Uterus (tissue), 4 donors: Measurements from ENCODE around the gene TBX5. TPM values are rescaled to one million over a fixed set of nuclear protein-coding genes. Genes with fewer than 3 reads are reported as not detected.

ENCODE experiments used
- DNase-seq, 2 donors: peaks; one replicate each; pipeline ENCODE4 v3.0.0-alpha.2; 2019 to 2020
- H3K27ac ChIP-seq, 2 donors: fragments of 200-600 bp; sonication (generic); 1 replicate in 1 of 2; 2 replicates in 1 of 2; pipeline ENCODE4 v1.5.1; 2016 to 2018
- H3K27me3 ChIP-seq, 2 donors: fragments of 200-600 bp; sonication (generic); one replicate each; pipeline ENCODE4 v1.5.1; 2018 to 2019; ENCODE audit warnings: control low read depth in 1 of 2
- H3K36me3 ChIP-seq, 2 donors: fragments of 200-600 bp; sonication (generic); one replicate each; pipeline ENCODE4 v1.5.1; 2019; ENCODE audit warnings: control low read depth in 1 of 2
- H3K4me1 ChIP-seq, 2 donors: fragments of 200-600 bp; sonication (generic); one replicate each; pipeline ENCODE4 v1.5.1; 2018 to 2019; ENCODE audit warnings: control low read depth in 1 of 2
- H3K4me3 ChIP-seq, 2 donors: fragments of 200-600 bp; sonication (generic); 1 replicate in 1 of 2; 2 replicates in 1 of 2; pipeline ENCODE4 v1.5.1; 2018 to 2019; ENCODE audit warnings: mild to moderate bottlenecking in 1 of 2
- H3K9me3 ChIP-seq, 2 donors: fragments of 200-600 bp; sonication (generic); one replicate each; pipeline ENCODE4 v1.5.1; 2019; ENCODE audit warnings: control low read depth in 1 of 2
- POLR2A ChIP-seq, 2 donors: fragments of 450-650 bp; IDR thresholded peaks; one replicate each; pipeline ENCODE4 v1.6.1; 2016; ENCODE audit warnings: antibody characterized with exemption in 2 of 2, mild to moderate bottlenecking in 1 of 2, moderate library complexity in 1 of 2
- intact Hi-C: fragments of 100-400 bp; cut with DNase I; formaldehyde crosslinking; loops from one replicate; pipeline ENCODE4 v1.15.1; 2023; ENCODE audit warnings: low total_unique reads
- total RNA-seq, 4 donors: library from RNA; depleted of rRNA in 3 of 4; stranded (reverse); fragments of >200 nt in 3 of 4; gene quantifications; one replicate each; pipeline versions ENCODE4 v1.1.0 to v1.2.4, GENCODE V29; 2014 to 2023
- TF ChIP-seq, protein P1 (sequence below), 4 experiments: fragments of 200-600 bp in 2 of 4; fragments of 450-650 bp in 2 of 4; sonication (generic) in 2 of 4; IDR thresholded peaks; one replicate each; pipeline ENCODE4 v1.5.1; 2016 to 2019; ENCODE audit warnings: antibody characterized with exemption in 4 of 4, mild to moderate bottlenecking in 2 of 4, moderate library complexity in 1 of 4
- donor health status: DM: yes; HTN: yes; CAD: no.

TBX5 gene
- total RNA-seq, 4 donors from 2014 or later = not detected

DNA sequence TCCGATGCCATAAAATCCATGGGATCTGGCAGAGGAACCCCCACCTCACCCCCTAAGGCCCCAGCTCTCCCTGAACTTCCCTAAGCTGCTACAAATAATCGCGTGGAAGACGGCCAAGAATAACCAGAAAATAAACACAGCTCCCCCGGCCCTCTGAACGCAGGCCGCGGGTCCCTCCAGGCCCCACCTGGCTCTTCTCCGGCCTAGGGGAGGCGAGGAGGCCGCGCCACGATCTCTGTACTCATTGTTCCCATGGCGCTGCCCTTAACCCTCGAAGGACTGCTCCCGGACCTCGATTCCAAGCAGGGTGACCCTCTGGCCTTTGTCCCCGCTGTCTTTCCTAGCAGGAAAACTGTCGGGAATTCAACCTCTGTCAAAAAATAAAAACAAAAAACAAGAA, 33.9 kb upstream of the TBX5 start:
- H3K27ac ChIP-seq = no peak overlapping the region
- peaks cover 0 to 47% of the 10 kb centered on the region in 2 donors for H3K27me3 ChIP-seq
- no peak overlapping the region for H3K4me3 ChIP-seq
- no peaks in the 10 kb centered on the region for H3K4me1 ChIP-seq
- H3K36me3 ChIP-seq = no peaks in the 10 kb centered on the region
- intact Hi-C loops = no loop called here
- H3K9me3 ChIP-seq = no peaks in the 10 kb centered on the region
- no peak for TF ChIP-seq POLR2A (IDR thresholded peaks at IDR 0.05)
- TF ChIP-seq, protein P1, sequence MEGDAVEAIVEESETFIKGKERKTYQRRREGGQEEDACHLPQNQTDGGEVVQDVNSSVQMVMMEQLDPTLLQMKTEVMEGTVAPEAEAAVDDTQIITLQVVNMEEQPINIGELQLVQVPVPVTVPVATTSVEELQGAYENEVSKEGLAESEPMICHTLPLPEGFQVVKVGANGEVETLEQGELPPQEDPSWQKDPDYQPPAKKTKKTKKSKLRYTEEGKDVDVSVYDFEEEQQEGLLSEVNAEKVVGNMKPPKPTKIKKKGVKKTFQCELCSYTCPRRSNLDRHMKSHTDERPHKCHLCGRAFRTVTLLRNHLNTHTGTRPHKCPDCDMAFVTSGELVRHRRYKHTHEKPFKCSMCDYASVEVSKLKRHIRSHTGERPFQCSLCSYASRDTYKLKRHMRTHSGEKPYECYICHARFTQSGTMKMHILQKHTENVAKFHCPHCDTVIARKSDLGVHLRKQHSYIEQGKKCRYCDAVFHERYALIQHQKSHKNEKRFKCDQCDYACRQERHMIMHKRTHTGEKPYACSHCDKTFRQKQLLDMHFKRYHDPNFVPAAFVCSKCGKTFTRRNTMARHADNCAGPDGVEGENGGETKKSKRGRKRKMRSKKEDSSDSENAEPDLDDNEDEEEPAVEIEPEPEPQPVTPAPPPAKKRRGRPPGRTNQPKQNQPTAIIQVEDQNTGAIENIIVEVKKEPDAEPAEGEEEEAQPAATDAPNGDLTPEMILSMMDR (IDR thresholded peaks at IDR 0.05) = no peak
- no peak for DNase-seq

DNA sequence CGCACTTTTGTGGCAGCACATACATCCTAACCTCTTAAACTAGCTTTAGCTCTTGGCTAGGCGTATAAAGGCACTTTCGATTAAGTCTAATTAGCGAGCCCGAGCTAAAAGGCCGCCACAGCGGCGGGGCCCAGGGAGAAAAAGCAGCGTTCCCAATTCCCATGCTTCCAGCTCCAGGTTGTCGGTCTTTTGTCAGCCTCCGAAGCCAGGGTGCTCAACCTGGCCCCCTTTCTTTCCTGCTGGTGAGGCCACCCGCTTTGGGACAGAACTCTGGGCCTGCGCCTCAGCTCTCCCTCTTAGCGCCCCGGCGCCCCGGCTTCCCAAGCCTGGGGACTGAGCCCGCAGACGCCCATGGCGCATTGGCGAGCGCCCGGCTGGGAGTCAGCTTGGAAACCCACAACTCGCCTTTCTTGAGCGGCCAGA, 33.3 kb upstream of the TBX5 start:
- peaks cover 0 to 47% of the 10 kb centered on the region in 2 donors for H3K27me3 ChIP-seq
- intact Hi-C loops = no loop called here
- TF ChIP-seq, protein P1 (IDR thresholded peaks at IDR 0.05) = no peak
- no peak for TF ChIP-seq POLR2A (IDR thresholded peaks at IDR 0.05)
- H3K9me3 ChIP-seq = no peaks in the 10 kb centered on the region
- H3K36me3 ChIP-seq = no peaks in the 10 kb centered on the region
- no peak overlapping the region for H3K27ac ChIP-seq
- no peak for DNase-seq
- H3K4me1 ChIP-seq = no peaks in the 10 kb centered on the region
- no peak overlapping the region for H3K4me3 ChIP-seq

DNA sequence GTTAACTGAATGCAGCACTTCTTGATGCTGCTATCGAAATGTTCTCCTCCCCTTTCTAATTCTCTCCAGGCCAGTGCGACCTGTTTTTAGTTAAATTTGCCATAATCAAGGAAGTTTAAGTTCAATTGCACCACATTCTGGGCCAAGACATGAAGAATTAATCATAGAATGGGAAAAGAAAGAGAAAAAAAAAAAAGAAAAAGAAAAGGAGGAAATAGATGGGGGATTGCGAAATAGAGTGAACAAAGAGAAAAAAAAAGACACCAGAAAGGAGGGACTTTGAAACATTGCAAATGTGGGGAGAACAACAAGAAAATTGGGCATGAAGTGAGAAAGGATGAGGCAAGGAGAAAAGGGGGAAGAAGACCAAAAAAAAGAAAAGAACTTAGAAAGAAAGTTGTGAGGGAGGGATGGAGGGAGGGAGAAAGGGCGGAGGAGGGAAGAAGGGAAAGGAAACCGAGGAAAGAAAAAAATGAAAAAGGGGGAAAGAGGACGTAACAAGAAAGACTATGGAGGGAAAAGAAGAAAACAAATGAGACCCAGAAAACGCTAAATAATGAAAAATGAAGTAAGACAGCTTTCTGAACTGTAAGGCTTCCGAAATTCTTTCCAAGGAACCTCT, 32.8 kb upstream of the TBX5 start:
- Histone ChIP-seq H3K9me3 (no peaks in the 10 kb centered on the region), H3K27me3 (peaks cover 0 to 45% of the 10 kb centered on the region in 2 donors), H3K4me1 (no peaks in the 10 kb centered on the region), H3K27ac (no peak overlapping the region), H3K36me3 (no peaks in the 10 kb centered on the region), H3K4me3 (no peak overlapping the region)
- no peak for DNase-seq
- TF ChIP-seq, protein P1 (IDR thresholded peaks at IDR 0.05) = no peak
- TF ChIP-seq POLR2A (IDR thresholded peaks at IDR 0.05) = no peak
- intact Hi-C loops = no loop called here

DNA sequence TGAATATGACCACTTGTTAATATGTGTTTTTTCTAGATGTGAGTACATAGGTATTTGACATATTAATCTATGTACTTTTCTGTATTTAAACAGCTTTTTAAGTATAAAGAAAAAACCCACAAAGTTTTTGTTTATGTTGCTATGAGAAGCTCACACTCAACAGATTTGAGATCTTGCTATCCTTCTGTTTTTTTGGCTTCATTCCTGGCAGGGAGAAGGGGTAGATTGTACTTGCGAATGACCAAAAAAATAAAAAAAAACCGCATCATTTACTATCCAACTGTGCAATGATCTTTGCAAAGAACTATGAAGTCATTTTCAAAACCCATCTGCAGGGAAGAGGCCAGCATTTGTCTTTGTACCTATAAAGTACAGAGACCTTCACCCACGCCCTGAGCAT, 28.4 kb upstream of the TBX5 start:
- H3K4me3 ChIP-seq = no peak overlapping the region
- peaks cover 0 to 17% of the 10 kb centered on the region in 2 donors for H3K27me3 ChIP-seq
- H3K4me1 ChIP-seq = no peaks in the 10 kb centered on the region
- no peak for DNase-seq
- no peaks in the 10 kb centered on the region for H3K9me3 ChIP-seq
- TF ChIP-seq, protein P1 (IDR thresholded peaks at IDR 0.05) = no peak
- no peak for TF ChIP-seq POLR2A (IDR thresholded peaks at IDR 0.05)
- intact Hi-C loops = no loop called here
- H3K36me3 ChIP-seq = no peaks in the 10 kb centered on the region
- no peak overlapping the region for H3K27ac ChIP-seq

DNA sequence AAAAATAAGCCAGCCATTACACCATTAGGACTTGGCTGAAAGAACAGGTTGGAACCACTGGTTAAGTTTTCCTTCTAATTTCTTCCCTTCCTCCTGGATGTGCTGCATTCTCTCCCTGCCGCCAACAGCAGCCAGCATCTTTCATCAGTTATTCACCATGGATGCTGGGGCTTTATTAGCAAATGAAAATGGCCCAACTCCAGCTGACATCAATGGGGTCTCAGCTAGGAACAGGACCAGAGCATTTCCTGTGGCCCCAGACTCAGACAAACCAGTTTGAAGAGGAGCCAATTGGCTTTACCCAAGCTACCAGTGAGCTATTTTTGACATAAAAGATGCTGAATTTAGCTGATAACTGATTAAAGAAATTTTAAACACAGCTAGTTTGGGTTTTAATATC, 26.0 kb upstream of the TBX5 start:
- no peak for TF ChIP-seq POLR2A (IDR thresholded peaks at IDR 0.05)
- TF ChIP-seq, protein P1 (IDR thresholded peaks at IDR 0.05) = no peak
- intact Hi-C loops = no loop called here
- Histone ChIP-seq H3K27ac (no peak overlapping the region), H3K4me1 (no peaks in the 10 kb centered on the region), H3K9me3 (no peaks in the 10 kb centered on the region), H3K36me3 (no peaks in the 10 kb centered on the region), H3K27me3 (peaks cover 0 to 6% of the 10 kb centered on the region in 2 donors), H3K4me3 (no peak overlapping the region)
- no peak for DNase-seq
